Measurements from ENCODE around the gene ATAD3B.
"Not testable (repeated sequence)": the region's sequence is repeated elsewhere in the genome, so short reads cannot be mapped to it uniquely, and the experiment has no call there.

ATAD3B gene

DNA sequence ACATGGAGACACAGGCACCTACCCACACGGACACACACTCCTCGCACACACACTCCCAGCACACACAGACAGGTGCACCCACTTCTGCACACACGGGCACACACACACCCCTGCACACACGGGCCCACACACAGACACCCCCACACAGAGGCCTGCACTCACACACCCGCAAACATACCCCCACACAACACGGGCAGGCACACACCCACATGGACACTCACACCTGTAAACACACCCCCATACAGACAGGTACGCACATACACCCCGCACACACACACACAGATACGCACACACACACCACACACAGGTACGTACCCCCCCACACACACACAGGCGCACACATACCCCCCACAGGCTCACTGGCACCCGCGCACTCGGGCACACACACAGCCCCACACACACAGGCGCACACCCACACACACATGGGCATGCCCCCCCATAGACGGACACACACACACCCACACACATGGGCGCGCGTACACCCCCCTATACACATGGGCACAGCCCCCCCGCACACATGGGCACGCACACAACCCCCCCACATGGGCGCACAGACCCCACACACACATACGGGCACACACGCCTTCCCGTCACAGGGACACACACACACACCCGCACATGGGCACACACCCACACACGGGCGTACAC lies 46.5 kb downstream of the ATAD3B start:
- no peaks in the 10 kb centered on the region for H4K20me1 ChIP-seq (ENCODE audit: insufficient read depth)
- no peaks in the 10 kb centered on the region for H3K4me1 ChIP-seq (ENCODE audit: low read depth, poor library complexity, severe bottlenecking)
- no peaks in the 10 kb centered on the region for H3K27me3 ChIP-seq (ENCODE audit: insufficient read depth, low read depth)
- H3K4me3 ChIP-seq (IDR thresholded peaks at IDR 0.05; ENCODE audit: insufficient read depth, low read depth, low read length): no peak overlapping the region
- peaks cover 39% of the 10 kb centered on the region for H3K79me2 ChIP-seq (ENCODE audit: insufficient read depth, low read depth)
- H2AFZ ChIP-seq (ENCODE audit: low read depth): no peak overlapping the region
- peaks cover 5% of the 10 kb centered on the region; the same call in 1 of the 2 replicates for H3K36me3 ChIP-seq (ENCODE audit: insufficient read depth)
- TF ChIP-seq, protein P1, sequence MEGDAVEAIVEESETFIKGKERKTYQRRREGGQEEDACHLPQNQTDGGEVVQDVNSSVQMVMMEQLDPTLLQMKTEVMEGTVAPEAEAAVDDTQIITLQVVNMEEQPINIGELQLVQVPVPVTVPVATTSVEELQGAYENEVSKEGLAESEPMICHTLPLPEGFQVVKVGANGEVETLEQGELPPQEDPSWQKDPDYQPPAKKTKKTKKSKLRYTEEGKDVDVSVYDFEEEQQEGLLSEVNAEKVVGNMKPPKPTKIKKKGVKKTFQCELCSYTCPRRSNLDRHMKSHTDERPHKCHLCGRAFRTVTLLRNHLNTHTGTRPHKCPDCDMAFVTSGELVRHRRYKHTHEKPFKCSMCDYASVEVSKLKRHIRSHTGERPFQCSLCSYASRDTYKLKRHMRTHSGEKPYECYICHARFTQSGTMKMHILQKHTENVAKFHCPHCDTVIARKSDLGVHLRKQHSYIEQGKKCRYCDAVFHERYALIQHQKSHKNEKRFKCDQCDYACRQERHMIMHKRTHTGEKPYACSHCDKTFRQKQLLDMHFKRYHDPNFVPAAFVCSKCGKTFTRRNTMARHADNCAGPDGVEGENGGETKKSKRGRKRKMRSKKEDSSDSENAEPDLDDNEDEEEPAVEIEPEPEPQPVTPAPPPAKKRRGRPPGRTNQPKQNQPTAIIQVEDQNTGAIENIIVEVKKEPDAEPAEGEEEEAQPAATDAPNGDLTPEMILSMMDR (conservative IDR thresholded peaks at IDR 0.05; ENCODE audit: low read depth, low read length): no peak
- H3K9ac ChIP-seq: no peak overlapping the region
- H3K4me2 ChIP-seq: no peak overlapping the region
- no peak overlapping the region for H3K27ac ChIP-seq

- H3K4me2 ChIP-seq; H4K20me1 ChIP-seq (ENCODE audit: insufficient read depth); H3K9ac ChIP-seq; H3K27me3 ChIP-seq (ENCODE audit: insufficient read depth, low read depth); H2AFZ ChIP-seq (ENCODE audit: low read depth); H3K27ac ChIP-seq; H3K4me3 ChIP-seq (IDR thresholded peaks at IDR 0.05; ENCODE audit: insufficient read depth, low read depth, low read length); H3K4me1 ChIP-seq (ENCODE audit: low read depth, poor library complexity, severe bottlenecking); H3K36me3 ChIP-seq (ENCODE audit: insufficient read depth): not testable (repeated sequence)
- H3K79me2 ChIP-seq (ENCODE audit: insufficient read depth, low read depth): peaks cover 35% of the 10 kb centered on the region
These were observed 47.0 kb downstream of the ATAD3B start for GRCh38 chr1:1518621-1519007.

DNA sequence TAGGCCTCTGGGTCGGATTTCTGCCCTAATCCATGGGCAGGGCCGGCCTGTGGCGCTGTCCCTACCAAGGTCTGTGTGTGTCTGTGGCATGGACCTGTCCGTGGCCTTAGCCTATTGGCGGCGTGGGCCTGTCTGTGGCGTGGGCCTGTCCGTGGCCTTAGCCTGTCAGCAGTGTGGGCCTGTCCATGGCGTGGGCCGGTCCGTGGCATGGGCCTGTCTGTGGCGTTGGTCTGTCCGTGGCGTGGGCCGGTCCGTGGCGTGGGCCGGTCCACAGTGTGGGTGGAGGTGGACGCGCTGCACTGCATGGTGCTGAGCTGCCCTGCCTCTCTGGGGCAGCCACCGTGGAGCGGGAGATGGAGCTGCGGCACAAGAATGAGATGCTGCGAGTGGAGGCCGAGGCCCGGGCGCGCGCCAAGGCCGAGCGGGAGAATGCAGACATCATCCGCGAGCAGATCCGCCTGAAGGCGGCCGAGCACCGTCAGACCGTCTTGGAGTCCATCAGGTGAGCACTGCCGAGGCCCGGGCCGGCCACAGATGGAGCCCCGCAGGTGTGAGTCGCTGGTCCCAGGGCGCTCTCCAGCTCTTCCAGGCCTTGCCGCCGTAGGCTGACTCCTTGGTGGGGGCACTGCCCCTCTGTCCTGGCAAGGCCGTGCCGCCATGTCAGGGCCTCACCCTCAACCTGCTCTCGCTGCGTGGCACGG lies 48.4 kb downstream of the ATAD3B start:
- H3K27ac ChIP-seq; H3K36me3 ChIP-seq (ENCODE audit: insufficient read depth); H3K27me3 ChIP-seq (ENCODE audit: insufficient read depth, low read depth); H3K9ac ChIP-seq; H2AFZ ChIP-seq (ENCODE audit: low read depth); H3K4me2 ChIP-seq; H3K4me1 ChIP-seq (ENCODE audit: low read depth, poor library complexity, severe bottlenecking); H3K4me3 ChIP-seq (IDR thresholded peaks at IDR 0.05; ENCODE audit: insufficient read depth, low read depth, low read length); H4K20me1 ChIP-seq (ENCODE audit: insufficient read depth): not testable (repeated sequence)
- H3K79me2 ChIP-seq (ENCODE audit: insufficient read depth, low read depth): peaks cover 22% of the 10 kb centered on the region

- Histone ChIP-seq H3K79me2 (ENCODE audit: insufficient read depth, low read depth) (peaks cover 11% of the 10 kb centered on the region; the same call in 1 of the 2 replicates), H3K4me3 (IDR thresholded peaks at IDR 0.05; ENCODE audit: insufficient read depth, low read depth, low read length) (no peak overlapping the region), H3K4me1 (ENCODE audit: low read depth, poor library complexity, severe bottlenecking) (no peaks in the 10 kb centered on the region), H4K20me1 (ENCODE audit: insufficient read depth) (no peaks in the 10 kb centered on the region), H2AFZ (ENCODE audit: low read depth) (no peak overlapping the region), H3K27me3 (ENCODE audit: insufficient read depth, low read depth) (no peaks in the 10 kb centered on the region), H3K27ac (no peak overlapping the region), H3K4me2 (no peak overlapping the region), H3K9ac (no peak overlapping the region), H3K36me3 (ENCODE audit: insufficient read depth) (peaks cover 5% of the 10 kb centered on the region; the same call in 1 of the 2 replicates)
- TF ChIP-seq, protein P1 (conservative IDR thresholded peaks at IDR 0.05; ENCODE audit: low read depth, low read length): no peak
These were observed 49.8 kb downstream of the ATAD3B start for GRCh38 chr1:1521331-1521730.

DNA sequence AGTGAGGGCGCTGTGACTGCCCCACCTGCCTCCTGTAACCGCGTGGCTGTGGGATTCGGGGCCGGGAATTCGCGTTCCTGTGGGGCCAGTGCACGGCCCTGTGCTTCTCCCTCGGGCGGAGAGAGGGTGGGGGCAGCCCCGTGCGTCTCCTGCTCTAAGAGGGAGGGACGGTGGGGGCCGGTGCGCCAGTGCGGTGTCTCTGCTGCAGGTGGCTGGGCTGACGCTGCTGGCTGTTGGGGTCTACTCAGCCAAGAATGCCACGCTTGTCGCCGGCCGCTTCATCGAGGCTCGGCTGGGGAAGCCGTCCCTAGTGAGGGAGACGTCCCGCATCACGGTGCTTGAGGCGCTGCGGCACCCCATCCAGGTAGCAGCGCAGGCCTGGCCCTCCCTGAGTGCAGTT lies 51.0 kb downstream of the ATAD3B start:
- H3K27ac ChIP-seq; H3K4me2 ChIP-seq; H4K20me1 ChIP-seq (ENCODE audit: insufficient read depth); H3K4me3 ChIP-seq (IDR thresholded peaks at IDR 0.05; ENCODE audit: insufficient read depth, low read depth, low read length); H3K4me1 ChIP-seq (ENCODE audit: low read depth, poor library complexity, severe bottlenecking); H3K79me2 ChIP-seq (ENCODE audit: insufficient read depth, low read depth); H3K36me3 ChIP-seq (ENCODE audit: insufficient read depth); H3K9ac ChIP-seq; H2AFZ ChIP-seq (ENCODE audit: low read depth); H3K27me3 ChIP-seq (ENCODE audit: insufficient read depth, low read depth): not testable (repeated sequence)

DNA sequence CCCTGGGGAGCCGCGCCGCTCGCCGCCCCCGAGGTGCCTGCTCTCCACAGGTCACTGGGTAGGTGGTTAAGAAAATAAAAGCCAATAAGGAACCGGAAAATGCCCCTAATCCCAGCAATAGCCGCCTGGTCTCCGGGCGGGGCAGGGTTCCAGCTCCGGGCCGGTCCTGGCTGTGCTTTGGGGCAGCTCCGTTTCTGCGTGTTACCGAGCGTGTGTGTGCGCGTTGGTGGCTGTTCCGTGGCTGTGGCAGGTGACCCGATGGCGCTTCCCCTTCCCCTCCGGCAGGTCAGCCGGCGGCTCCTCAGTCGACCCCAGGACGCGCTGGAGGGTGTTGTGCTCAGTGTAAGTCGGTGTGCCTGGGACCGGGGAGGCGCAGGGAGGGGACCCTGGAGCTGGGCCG lies 51.7 kb downstream of the ATAD3B start:
- not testable (repeated sequence) for H3K4me1 ChIP-seq (ENCODE audit: low read depth, poor library complexity, severe bottlenecking); H3K4me3 ChIP-seq (IDR thresholded peaks at IDR 0.05; ENCODE audit: insufficient read depth, low read depth, low read length); H4K20me1 ChIP-seq (ENCODE audit: insufficient read depth); H3K36me3 ChIP-seq (ENCODE audit: insufficient read depth); H3K9ac ChIP-seq; H3K4me2 ChIP-seq; H2AFZ ChIP-seq (ENCODE audit: low read depth); H3K79me2 ChIP-seq (ENCODE audit: insufficient read depth, low read depth); H3K27me3 ChIP-seq (ENCODE audit: insufficient read depth, low read depth); H3K27ac ChIP-seq

- H3K27me3 ChIP-seq (ENCODE audit: insufficient read depth, low read depth); H2AFZ ChIP-seq (ENCODE audit: low read depth); H3K4me3 ChIP-seq (IDR thresholded peaks at IDR 0.05; ENCODE audit: insufficient read depth, low read depth, low read length); H3K4me1 ChIP-seq (ENCODE audit: low read depth, poor library complexity, severe bottlenecking); H3K79me2 ChIP-seq (ENCODE audit: insufficient read depth, low read depth); H4K20me1 ChIP-seq (ENCODE audit: insufficient read depth); H3K9ac ChIP-seq; H3K4me2 ChIP-seq; H3K27ac ChIP-seq: not testable (repeated sequence)
- H3K36me3 ChIP-seq (ENCODE audit: insufficient read depth): peaks cover 10% of the 10 kb centered on the region; the same call in 1 of the 2 replicates
These were observed 52.1 kb downstream of the ATAD3B start for GRCh38 chr1:1523651-1524050.

DNA sequence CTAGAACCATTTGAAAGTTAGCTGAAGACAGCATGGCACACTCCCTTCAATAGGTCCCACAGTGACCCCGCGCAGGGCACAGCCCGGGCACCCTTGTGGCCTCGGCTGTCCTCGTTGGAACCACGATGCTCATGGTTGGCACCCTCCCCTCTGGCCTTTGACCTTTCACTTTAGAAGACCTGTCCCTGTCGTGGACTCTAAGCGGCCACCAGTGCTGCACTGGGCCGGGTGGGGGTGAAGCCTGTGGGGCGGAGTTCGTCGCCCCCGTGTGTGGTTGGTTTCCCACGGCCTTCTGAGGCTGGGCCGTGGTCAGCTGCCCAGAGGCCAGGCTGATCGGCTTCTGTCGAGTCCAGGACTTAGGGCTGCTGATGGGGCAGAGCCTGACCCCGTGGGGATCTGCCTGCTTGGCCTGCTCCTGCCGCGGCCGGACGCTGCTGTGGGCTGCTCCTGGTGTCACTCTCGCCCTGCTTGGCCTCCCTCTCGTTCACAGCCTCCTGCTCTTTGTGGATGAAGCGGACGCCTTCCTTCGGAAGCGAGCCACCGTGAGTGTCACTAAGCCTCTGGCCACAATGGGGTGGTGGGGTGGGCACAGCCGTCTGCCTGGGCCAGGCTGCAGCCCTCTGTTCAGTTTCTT lies 53.3 kb downstream of the ATAD3B start:
- not testable (repeated sequence) for H3K27ac ChIP-seq; H2AFZ ChIP-seq (ENCODE audit: low read depth); H3K4me3 ChIP-seq (IDR thresholded peaks at IDR 0.05; ENCODE audit: insufficient read depth, low read depth, low read length); H3K4me1 ChIP-seq (ENCODE audit: low read depth, poor library complexity, severe bottlenecking); H4K20me1 ChIP-seq (ENCODE audit: insufficient read depth); H3K4me2 ChIP-seq; H3K27me3 ChIP-seq (ENCODE audit: insufficient read depth, low read depth); H3K79me2 ChIP-seq (ENCODE audit: insufficient read depth, low read depth); H3K9ac ChIP-seq
- peaks cover 12% of the 10 kb centered on the region; the same call in 1 of the 2 replicates for H3K36me3 ChIP-seq (ENCODE audit: insufficient read depth)
